Activated CD4-positive, CD25-positive, alpha-beta regulatory T cell treated with anti-CD3 and anti-CD28 coated beads, Interleukin-2, amount 50 U/mL, for 72 hours (primary cell): ENCODE data around the gene ANAPC2.
A peak's percentile ranks its signal among the peaks of the same experiment; 100 is the strongest.
"Not testable (repeated sequence)": the region's sequence is repeated elsewhere in the genome, so short reads cannot be mapped to it uniquely, and the experiment has no call there.

Source experiments
- DNase-seq: peaks from one replicate; pipeline ENCODE4 v3.0.0; 2021

Gene ANAPC2

GRCh38 chr9:137141976-137142936 is 46.1 kb downstream of the ANAPC2 start:
- no peak for DNase-seq

DNA sequence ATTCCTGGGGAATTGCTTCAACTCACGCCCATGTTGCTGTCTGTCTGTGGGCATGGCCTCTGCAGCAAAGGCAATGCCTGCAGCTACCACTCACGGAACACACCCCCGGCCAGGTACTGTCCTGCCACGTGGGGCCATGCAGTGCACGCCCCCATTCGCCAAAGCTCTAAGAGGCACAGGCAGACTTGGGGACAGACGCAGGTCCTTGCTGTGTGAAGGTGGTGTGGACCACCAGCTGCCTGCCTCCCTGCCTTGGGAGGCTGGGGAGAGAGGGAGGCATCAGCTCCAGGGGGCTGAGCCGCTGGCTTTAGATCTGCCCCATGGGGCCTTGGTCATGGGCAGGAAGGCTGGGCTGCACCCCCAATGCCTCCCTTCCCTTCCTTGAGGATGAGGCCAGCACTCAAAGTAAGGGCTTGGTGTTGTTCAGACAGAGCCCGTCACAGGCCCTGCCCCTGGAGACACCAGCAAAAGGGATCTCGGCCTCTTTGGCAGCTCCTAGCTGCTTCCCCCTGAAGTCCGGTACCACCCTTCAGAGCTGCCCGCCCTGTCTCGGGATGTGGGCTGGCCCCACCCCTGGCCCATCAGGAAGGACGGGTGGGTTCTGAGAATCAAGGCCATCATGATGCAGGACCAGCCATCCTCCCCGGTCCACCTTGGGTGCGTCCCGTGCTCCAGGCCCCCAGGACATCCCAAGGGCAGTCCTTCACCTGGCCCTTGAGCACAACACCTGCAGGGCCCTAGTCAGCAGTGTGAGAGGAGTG is 47.1 kb downstream of the ANAPC2 start:
- no peak for DNase-seq

DNA sequence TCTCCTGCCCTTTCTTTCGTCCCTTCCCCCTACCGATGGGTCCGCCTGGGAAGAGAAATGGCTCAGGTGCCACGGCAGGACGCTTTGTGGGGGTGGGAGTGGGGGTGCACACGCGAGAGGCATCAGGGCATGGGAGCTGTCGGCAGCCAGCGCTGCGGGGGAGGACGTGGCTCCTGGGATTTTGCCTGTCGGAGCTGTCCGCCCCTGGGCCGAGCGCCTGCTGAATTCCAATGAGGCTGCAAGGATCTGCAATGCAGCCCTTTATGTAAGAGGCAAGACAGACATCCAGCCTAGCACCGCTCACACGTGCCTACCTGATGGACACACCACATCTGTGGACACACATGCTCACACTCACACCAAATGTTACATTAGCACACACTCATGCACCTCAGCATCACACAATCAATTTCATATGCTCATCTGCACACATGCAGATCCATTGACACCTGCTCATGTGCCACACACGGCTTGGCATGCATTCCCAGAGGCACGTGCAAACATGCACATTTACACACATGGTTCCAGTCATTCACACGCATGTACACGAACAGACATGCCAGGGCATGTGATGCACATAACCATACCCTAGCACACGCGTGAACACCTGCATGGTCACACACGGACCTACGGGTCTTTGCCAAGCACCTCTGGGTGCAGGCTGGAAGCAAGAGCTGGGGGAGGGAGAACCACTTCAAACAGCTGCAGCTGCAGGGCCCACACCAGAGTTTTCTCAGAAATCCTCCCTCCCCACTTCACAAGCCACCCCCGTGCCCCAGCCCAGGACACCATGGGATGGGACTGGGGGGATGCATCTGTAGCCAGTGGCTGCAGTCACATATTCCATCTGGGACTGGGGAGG is 48.0 kb downstream of the ANAPC2 start:
- DNase-seq: no peak

DNA sequence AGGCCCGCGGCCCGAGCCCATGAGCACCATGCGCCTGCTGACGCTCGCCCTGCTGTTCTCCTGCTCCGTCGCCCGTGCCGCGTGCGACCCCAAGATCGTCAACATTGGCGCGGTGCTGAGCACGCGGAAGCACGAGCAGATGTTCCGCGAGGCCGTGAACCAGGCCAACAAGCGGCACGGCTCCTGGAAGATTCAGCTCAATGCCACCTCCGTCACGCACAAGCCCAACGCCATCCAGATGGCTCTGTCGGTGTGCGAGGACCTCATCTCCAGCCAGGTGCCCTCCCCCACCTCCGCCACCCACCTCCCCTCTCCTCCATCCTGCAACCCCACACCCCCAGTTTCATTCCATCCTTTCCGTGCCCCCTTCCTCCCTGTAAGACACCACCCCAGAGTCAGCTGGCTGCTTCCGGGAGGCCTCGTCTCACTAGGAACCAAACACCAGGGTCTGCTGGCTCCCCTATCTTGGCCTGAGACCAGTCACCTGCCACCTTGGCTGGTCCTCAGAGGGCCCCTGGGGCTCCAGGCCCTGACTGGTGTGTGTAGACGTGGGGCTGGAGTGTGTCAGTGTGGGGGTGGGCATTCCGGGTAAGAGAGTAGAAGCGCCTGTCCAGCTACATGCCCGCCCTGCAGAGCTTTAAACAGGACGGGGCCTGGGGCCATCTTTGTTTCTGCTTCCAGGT is 48.8 kb downstream of the ANAPC2 start:
- no peak for DNase-seq

DNA sequence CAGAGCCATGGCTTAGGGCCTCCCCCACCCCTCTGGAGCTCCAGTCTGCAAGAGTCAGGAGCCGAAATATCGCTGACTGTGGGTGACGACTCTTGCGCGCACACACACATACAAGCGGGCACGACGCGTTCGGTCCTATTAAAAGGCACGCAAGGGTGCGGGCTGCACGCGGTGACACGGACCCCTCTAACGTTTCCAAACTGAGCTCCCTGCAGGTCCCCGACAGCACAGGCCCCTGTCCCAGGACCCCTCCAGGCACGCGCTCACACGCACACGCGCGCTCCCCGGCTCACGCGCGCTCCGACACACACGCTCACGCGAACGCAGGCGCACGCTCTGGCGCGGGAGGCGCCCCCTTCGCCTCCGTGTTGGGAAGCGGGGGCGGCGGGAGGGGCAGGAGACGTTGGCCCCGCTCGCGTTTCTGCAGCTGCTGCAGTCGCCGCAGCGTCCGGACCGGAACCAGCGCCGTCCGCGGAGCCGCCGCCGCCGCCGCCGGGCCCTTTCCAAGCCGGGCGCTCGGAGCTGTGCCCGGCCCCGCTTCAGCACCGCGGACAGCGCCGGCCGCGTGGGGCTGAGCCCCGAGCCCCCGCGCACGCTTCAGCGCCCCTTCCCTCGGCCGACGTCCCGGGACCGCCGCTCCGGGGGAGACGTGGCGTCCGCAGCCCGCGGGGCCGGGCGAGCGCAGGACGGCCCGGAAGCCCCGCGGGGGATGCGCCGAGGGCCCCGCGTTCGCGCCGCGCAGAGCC is 49.5 kb downstream of the ANAPC2 start, which contains the start of gene GRIN1:
Gene GRIN1, plus strand, starts transcription at position 433 of the 746 bp plus-strand sequence. CDS start 333 bp downstream, outside the sequence.
- DNase-seq: no peak

DNA sequence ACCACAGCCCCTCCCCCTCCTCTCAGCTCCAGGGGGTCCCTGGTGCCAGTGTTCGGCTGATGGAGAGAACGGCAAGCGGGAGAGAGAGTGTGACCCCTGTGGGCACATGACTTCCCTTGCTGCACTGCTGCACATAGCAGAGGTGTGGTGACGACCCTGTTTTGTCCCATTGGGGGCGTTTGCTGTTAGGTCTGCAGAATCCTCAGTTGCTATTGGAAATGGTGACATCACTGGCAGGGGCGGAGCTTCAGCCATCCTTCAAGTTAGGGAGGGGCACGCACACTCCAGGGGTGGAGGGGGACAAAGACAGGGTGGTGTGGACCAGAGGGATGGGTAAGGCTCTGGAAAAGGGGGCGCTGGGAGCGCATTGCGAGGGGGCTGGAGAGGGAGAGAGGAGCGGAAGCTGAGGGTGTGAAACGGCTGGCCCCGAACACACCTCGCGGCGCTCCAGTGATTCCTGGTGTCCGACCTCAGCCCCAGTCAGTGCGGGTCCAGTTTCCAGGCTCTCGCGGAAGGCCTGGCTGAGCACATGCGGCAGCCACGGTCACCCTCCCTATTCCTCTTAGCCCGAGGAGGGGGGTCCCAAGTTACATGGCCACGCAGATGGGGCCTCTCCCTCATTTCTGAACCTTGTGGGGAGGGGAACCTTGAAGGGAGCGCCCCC is 50.2 kb downstream of the ANAPC2 start:
- DNase-seq: no peak

- no peak for DNase-seq
Measured at GRCh38 chr9:137136881-137137607, 51.3 kb downstream of the ANAPC2 start.

DNA sequence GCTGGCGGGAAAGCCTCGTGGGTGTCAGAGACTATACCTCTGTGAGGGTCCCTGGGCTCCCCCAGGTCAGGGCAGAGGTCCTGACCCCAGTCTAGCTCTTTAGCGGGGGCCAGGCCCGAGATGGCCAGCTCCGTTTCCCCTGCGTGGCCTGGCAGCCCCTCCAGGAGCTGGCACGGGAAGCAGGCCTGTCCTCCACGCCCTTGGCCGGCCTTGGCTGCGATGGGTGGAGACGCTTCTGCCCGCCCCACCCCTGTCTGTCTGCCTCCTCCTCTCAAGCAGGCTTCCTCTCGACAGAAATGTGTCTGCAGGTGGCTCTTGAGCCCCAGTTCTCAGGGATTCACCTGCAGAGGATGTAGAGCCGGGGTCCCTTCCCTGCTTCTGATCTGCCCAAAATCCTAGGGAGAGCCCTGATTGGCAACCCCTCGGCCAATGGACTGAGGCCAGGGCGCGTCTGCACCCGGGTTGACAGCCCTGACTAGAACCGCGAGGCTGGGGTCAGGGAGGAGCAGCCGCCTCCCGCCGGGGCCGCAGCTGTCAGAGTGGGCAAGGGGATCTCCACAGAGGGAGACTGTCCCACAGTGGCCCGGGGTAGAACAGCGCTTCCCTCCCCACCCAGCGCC is 52.0 kb downstream of the ANAPC2 start:
- DNase-seq: no peak

DNA sequence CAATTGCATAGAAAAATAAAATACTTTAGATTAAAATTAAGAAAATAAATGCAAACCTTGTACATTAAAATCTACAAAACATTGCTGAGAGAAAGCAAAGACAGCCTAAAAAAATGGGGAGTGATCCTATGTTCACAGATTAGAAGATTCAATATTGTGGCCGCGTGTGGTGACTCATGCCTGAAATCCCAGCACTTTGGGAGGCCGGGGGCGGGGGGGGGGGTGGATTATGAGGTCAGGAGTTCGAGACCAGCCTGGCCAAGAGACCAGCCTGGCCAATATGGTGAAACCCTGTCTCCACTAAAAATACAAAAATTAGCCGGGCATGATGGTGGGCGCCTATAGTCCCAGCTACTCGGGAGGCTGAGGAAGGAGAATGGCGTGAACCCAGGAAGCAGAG is 53.2 kb downstream of the ANAPC2 start:
- DNase-seq: not testable (repeated sequence)

GRCh38 chr9:137134191-137134590 is 54.2 kb downstream of the ANAPC2 start:
- DNase-seq: no peak

- DNase-seq: no peak
Measured at GRCh38 chr9:137130176-137130755, 58.1 kb downstream of the ANAPC2 start.

- DNase-seq: peak; percentile 89
Measured at GRCh38 chr9:137129456-137130175, 58.7 kb downstream of the ANAPC2 start.

- DNase-seq: no peak
Measured at GRCh38 chr9:137128862-137129455, 59.4 kb downstream of the ANAPC2 start.

GRCh38 chr9:137128158-137128861 is 60.0 kb downstream of the ANAPC2 start:
- no peak for DNase-seq

- no peak for DNase-seq
Measured at GRCh38 chr9:137127301-137128157, 60.8 kb downstream of the ANAPC2 start.

DNA sequence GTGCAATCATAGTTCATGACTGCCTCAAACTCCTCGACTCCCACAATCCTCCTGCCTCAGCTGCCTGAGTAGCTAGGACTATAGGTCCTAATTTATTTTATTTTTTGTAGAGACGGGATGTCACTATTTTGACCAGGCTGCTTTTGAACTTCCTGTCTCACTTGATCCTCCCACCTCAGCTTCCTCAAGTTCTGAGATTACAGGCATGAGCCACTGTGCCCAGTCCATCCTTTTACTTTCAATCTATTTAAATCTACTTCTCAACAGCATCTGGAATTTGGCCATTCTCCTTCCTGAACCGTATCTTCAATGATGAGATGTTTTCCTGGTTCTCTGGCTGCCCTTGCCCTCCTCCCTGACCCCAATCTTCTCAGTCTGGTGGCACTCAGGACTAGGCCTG is 61.6 kb downstream of the ANAPC2 start:
- no peak for DNase-seq
